ENCODE measurements around the gene NUDT3.
A peak's percentile ranks its signal among the peaks of the same experiment; 100 is the strongest.

The NUDT3 gene

DNA sequence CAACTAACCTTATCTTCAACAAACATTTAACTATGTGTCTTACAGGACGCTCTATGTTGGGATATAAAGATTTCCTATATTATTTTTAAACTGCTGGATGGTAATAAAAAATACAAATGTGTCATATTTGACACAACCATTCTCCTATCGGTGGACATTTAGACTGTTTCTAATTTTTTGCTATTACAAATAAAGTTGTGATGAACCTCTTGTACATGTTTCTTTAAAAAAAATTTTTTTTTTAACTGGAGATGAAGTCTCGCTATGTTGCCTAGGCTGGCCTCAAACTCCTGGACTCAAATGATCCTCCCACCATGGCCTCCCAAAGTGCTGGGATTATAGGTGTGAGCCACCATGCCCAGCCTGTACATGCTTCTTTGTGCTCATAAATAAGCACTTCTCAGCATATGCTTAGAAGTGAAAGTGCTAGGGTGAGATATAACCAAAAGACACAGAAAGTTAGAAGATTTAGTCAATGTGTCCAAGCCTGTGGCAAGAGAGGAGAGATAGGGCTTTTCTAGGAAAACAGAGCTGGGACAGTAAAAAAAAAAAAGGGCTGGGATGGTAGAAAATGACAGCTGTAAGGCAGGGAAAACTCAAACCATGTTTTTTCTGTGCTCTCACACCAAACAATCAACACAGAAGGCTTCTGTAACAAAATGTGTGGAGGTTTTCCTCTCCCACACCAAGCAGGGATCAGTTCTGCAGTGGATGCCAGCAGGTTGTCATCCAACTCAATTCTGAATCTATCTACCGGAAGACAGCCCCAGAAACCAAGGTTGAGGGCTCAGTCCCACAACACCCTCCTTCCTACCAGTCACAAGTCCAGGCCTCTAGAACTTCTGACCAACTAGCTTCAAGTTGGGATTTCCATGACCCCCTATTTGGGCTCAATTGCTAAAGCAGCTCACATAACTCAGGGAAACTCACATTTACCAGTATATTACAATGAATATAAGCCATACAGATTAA, 73.7 kb downstream of the NUDT3 start:
- Histone ChIP-seq H3K79me2 (ENCODE audit: low read length) (peaks cover 37% of the 10 kb centered on the region), H3K4me1 (ENCODE audit: low read length) (peaks cover 52% of the 10 kb centered on the region)
- TF ChIP-seq EZH2 (optimal IDR thresholded peaks at IDR 0.05; ENCODE audit: low read depth, low read length) (no peak), EZH2phosphoT487 (IDR thresholded peaks at IDR 0.05; ENCODE audit: low read length) (no peak)
- TF ChIP-seq, protein P1, sequence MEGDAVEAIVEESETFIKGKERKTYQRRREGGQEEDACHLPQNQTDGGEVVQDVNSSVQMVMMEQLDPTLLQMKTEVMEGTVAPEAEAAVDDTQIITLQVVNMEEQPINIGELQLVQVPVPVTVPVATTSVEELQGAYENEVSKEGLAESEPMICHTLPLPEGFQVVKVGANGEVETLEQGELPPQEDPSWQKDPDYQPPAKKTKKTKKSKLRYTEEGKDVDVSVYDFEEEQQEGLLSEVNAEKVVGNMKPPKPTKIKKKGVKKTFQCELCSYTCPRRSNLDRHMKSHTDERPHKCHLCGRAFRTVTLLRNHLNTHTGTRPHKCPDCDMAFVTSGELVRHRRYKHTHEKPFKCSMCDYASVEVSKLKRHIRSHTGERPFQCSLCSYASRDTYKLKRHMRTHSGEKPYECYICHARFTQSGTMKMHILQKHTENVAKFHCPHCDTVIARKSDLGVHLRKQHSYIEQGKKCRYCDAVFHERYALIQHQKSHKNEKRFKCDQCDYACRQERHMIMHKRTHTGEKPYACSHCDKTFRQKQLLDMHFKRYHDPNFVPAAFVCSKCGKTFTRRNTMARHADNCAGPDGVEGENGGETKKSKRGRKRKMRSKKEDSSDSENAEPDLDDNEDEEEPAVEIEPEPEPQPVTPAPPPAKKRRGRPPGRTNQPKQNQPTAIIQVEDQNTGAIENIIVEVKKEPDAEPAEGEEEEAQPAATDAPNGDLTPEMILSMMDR (IDR thresholded peaks at IDR 0.05; ENCODE audit: low read length) = no peak

DNA sequence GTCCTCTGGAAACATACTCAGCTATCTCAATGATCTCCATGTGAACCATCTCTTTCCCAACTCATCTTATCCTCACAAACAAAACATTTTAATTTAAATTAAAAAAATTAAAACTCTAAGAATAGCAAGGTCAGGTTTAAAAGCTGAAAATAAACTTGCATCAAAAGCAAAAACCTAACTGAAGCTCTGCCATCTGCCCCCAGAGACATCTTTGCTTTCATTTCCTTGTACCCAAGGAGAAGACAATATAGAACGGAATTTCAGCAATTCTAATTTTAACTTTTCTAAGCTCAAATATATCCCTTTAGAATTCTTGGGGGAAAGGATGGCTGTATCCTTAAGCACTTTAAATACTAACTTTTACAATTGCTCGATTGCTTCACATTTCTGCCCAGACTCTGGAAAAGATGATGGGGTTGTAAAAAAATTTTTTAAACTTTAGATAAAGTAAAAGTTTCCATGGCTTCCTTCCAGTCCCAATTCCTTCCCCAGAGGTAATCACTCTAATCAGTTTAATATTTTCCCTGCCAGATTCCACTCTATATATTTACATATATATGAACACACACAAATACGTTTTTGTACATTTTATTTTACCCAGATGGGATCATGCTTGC, 74.5 kb downstream of the NUDT3 start:
- Histone ChIP-seq H3K4me3 (ENCODE audit: low read length) (no peak overlapping the region; the same call in 1 of the 2 replicates), H3K9ac (ENCODE audit: low read length) (no peak overlapping the region), H3K4me1 (ENCODE audit: low read length) (peaks cover 52% of the 10 kb centered on the region), H3K4me2 (ENCODE audit: low read depth, low read length) (peak overlapping the region; percentile 52; the same call in 1 of the 2 replicates), H3K79me2 (ENCODE audit: low read length) (peaks cover 35% of the 10 kb centered on the region), H2AFZ (ENCODE audit: low read length) (no peak overlapping the region), H3K9me3 (replicated peaks; ENCODE audit: insufficient read depth, low read length) (no peaks in the 10 kb centered on the region), H4K20me1 (ENCODE audit: insufficient read depth, low read length) (no peaks in the 10 kb centered on the region), H3K27ac (ENCODE audit: low read length) (peak overlapping the region; percentile 62; the same call in 1 of the 2 replicates), H3F3A (ENCODE audit: insufficient read depth, low read length) (peaks cover 50% of the 10 kb centered on the region), H3K9me2 (replicated peaks; ENCODE audit: insufficient read depth, low read length) (no peaks in the 10 kb centered on the region), H3K27me3 (replicated peaks; ENCODE audit: insufficient read depth, low read length) (no peaks in the 10 kb centered on the region), H3K36me3 (replicated peaks; ENCODE audit: insufficient read depth, low read length) (no peaks in the 10 kb centered on the region)
- TF ChIP-seq EZH2 (optimal IDR thresholded peaks at IDR 0.05; ENCODE audit: low read depth, low read length) (no peak), EZH2phosphoT487 (IDR thresholded peaks at IDR 0.05; ENCODE audit: low read length) (no peak)
- TF ChIP-seq, protein P1 (IDR thresholded peaks at IDR 0.05; ENCODE audit: low read length) = no peak
- DNase-seq = no peak

More for the DNA sequence above, 73.7 kb downstream of the NUDT3 start:
- Histone ChIP-seq H3K9me2 (replicated peaks; ENCODE audit: insufficient read depth, low read length) (no peaks in the 10 kb centered on the region), H4K20me1 (ENCODE audit: insufficient read depth, low read length) (no peaks in the 10 kb centered on the region), H3K9ac (ENCODE audit: low read length) (no peak overlapping the region), H3K27ac (ENCODE audit: low read length) (peak overlapping the region; percentile 62; the same call in 1 of the 2 replicates), H3K36me3 (replicated peaks; ENCODE audit: insufficient read depth, low read length) (no peaks in the 10 kb centered on the region), H3F3A (ENCODE audit: insufficient read depth, low read length) (peaks cover 50% of the 10 kb centered on the region), H3K27me3 (replicated peaks; ENCODE audit: insufficient read depth, low read length) (no peaks in the 10 kb centered on the region), H3K4me3 (ENCODE audit: low read length) (no peak overlapping the region; the same call in 1 of the 2 replicates), H3K9me3 (replicated peaks; ENCODE audit: insufficient read depth, low read length) (no peaks in the 10 kb centered on the region), H2AFZ (ENCODE audit: low read length) (no peak overlapping the region), H3K4me2 (ENCODE audit: low read depth, low read length) (peak overlapping the region; percentile 52; the same call in 1 of the 2 replicates)
- DNase-seq = peak; percentile 16

DNA sequence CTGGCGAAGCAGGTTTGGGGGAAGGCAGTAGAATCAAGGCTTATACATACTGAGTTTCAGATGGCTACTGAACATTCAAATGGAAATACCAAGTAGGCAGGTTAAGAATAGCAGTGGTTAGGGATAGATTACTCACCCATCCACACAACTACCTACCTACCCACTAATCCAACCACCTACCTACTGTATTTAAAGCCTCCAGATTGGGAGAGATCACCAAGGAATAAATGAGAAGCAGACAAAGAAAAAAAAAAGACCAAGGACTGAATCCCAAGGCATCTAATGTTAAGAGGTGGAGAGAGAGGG, 75.3 kb downstream of the NUDT3 start:
- no peaks in the 10 kb centered on the region for H3K36me3 ChIP-seq (replicated peaks; ENCODE audit: insufficient read depth, low read length)
- peak; percentile 33 for DNase-seq
- H3K4me1 ChIP-seq (ENCODE audit: low read length) = peaks cover 52% of the 10 kb centered on the region
- H3K27ac ChIP-seq (ENCODE audit: low read length) = peak overlapping the region; percentile 62
- no peaks in the 10 kb centered on the region for H4K20me1 ChIP-seq (ENCODE audit: insufficient read depth, low read length)
- H3K4me3 ChIP-seq (ENCODE audit: low read length) = no peak overlapping the region
- no peaks in the 10 kb centered on the region for H3K27me3 ChIP-seq (replicated peaks; ENCODE audit: insufficient read depth, low read length)
- peaks cover 50% of the 10 kb centered on the region for H3F3A ChIP-seq (ENCODE audit: insufficient read depth, low read length)
- no peak overlapping the region for H2AFZ ChIP-seq (ENCODE audit: low read length)
- TF ChIP-seq EZH2 (optimal IDR thresholded peaks at IDR 0.05; ENCODE audit: low read depth, low read length) = no peak
- TF ChIP-seq EZH2phosphoT487 (IDR thresholded peaks at IDR 0.05; ENCODE audit: low read length) = no peak
- TF ChIP-seq, protein P1 (IDR thresholded peaks at IDR 0.05; ENCODE audit: low read length) = no peak
- H3K79me2 ChIP-seq (ENCODE audit: low read length) = peaks cover 36% of the 10 kb centered on the region
- H3K9me2 ChIP-seq (replicated peaks; ENCODE audit: insufficient read depth, low read length) = no peaks in the 10 kb centered on the region
- H3K9me3 ChIP-seq (replicated peaks; ENCODE audit: insufficient read depth, low read length) = no peaks in the 10 kb centered on the region
- no peak overlapping the region for H3K9ac ChIP-seq (ENCODE audit: low read length)
- H3K4me2 ChIP-seq (ENCODE audit: low read depth, low read length) = peak overlapping the region; percentile 52
